GM23248 (cell line): ENCODE results near the gene TTN.

Source experiments
- EZH2 ChIP-seq: fragments of 200-600 bp; sonication (generic); IDR thresholded peaks from 2 replicates; pipeline ENCODE4 v1.6.1; 2018; ENCODE audit warnings: antibody characterized with exemption, mild to moderate bottlenecking; ENCODE audit not compliant: insufficient read depth, poor library complexity, severe bottlenecking
- EZH2phosphoT487 ChIP-seq: fragments of 200-600 bp; sonication (generic); IDR thresholded peaks from 2 replicates; pipeline ENCODE4 v1.6.1; 2018; ENCODE audit warnings: antibody characterized with exemption, moderate library complexity, mild to moderate bottlenecking, low read depth; ENCODE audit not compliant: insufficient read depth

- TF ChIP-seq EZH2, result no peak
- no peak for TF ChIP-seq EZH2phosphoT487
Observed at GRCh38 chr2:178777577-178777976, 29.6 kb downstream of the TTN start.
